NCI-H524 treated with DMSO at 0.1 percent for 48 hours (cell line): Measurements from ENCODE around the gene MIDN.

Source experiments
- DNase-seq: peaks from one replicate; lab custom pipeline; 2025; lab: John Stamatoyannopoulos, UW

MIDN gene

DNA sequence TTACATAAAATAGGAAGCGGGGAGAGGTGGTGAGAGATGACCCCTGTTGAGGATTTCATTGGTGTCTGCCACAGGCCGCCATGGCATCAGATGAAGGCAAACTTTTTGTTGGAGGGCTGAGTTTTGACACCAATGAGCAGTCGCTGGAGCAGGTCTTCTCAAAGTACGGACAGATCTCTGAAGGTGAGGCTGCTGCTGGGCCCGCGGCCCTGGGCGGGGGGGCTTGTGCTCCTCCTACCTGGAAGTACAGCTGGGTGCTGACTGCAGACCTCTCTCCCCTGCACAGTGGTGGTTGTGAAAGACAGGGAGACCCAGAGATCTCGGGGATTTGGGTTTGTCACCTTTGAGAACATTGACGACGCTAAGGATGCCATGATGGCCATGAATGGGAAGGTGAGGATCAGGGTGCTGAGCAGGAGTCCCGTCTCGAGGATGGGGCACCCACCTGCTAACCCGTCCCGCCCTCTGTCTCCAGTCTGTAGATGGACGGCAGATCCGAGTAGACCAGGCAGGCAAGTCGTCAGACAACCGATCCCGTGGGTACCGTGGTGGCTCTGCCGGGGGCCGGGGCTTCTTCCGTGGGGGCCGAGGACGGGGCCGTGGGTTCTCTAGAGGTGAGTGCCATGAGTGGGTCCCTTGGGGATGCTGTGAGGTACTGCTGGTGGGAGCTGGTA is 22.6 kb downstream of the MIDN start:
- DNase-seq = no peak

DNA sequence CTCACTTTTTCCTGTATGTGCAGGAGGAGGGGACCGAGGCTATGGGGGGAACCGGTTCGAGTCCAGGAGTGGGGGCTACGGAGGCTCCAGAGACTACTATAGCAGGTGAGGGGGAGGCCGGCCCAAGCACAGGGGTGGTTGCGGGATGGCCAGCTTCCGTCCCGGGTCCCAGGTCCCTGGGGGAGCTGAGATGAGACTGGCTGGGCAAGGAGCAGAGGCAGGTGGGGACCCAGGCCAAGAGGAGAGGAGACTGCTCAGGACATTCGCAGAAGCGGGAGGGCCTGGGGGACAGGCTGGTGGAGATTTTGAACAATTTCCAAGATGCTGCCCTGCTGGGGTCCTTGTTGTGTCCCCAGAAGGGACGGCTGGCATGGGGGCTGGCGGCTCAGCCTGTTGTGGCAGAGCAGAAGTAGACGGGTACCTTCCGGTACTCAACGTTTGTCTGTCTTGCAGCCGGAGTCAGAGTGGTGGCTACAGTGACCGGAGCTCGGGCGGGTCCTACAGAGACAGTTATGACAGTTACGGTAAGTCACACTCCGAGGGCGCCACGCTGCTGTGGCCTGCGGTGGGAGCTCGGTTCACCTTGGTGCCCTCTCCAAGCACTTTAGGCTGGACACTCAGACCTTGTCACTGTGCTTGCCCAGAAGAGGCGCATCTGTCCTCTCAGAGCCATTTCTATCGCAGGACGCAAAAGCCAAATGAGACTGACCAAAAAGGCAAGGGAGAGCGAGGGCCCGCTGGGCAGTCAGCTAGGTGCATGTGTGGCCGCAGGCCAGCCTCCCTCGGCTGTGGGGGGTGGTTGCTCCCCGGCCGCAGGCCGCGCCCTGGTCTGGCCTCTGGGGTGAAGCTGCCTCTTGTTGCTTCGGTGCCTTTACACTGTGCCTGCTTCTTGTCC is 23.4 kb downstream of the MIDN start:
- no peak for DNase-seq

DNA sequence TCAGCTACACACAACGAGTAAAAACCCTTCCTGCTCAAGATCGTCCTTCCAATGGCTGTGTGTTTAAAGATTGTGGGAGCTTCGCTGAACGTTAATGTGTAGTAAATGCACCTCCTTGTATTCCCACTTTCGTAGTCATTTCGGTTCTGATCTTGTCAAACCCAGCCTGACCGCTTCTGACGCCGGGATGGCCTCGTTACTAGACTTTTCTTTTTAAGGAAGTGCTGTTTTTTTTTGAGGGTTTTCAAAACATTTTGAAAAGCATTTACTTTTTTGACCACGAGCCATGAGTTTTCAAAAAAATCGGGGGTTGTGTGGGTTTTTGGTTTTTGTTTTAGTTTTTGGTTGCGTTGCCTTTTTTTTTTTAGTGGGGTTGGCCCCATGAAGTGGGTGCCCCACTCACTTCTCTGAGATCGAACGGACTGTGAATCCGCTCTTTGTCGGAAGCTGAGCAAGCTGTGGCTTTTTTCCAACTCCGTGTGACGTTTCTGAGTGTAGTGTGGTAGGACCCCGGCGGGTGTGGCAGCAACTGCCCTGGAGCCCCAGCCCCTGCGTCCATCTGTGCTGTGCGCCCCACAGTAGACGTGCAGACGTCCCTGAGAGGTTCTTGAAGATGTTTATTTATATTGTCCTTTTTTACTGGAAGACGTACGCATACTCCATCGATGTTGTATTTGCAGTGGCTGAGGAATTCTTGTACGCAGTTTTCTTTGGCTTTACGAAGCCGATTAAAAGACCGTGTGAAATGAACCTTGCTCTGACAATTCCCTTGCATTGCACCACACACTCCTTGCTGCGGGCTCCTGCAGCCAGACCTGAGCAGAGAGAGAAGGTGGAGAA is 24.3 kb downstream of the MIDN start:
- DNase-seq = no peak

DNA sequence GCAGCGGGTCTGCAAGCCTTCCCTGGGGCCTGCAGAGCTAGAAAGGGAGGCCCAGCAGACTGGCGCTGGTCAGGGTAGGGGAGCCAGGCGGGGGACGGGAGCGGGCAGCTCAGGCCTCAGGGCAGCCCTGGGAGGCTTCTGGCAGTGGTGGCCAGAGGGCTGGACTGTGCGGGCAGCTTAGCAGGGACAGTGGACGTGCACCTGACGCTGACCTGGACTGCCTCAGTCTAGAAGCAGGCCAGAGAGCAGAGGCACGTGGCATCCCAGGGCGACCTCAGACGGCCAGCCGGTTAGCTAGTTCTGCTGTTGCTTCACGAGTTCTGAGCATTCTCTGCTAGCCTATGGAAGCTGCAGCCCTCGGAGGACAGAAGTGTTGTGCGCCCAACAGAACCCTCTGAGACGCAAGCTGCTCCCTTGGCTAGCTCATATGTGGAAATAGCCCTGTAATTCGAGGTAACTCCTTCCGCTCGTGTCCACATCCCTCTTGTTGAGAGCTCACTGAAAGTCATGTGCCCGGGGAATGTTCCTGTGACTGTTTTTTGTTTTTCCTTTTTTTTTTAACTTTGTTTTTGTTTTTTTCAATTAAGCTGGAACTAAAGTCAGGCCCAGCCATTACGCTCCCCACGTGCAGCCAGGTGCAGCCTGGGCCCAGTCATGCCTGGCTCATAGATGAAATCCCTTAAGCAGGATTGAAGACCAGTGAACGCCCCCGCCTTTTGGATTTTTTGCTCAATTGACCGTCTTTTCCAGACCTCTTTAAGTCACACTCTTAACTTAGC is 25.1 kb downstream of the MIDN start:
- DNase-seq = no peak

DNA sequence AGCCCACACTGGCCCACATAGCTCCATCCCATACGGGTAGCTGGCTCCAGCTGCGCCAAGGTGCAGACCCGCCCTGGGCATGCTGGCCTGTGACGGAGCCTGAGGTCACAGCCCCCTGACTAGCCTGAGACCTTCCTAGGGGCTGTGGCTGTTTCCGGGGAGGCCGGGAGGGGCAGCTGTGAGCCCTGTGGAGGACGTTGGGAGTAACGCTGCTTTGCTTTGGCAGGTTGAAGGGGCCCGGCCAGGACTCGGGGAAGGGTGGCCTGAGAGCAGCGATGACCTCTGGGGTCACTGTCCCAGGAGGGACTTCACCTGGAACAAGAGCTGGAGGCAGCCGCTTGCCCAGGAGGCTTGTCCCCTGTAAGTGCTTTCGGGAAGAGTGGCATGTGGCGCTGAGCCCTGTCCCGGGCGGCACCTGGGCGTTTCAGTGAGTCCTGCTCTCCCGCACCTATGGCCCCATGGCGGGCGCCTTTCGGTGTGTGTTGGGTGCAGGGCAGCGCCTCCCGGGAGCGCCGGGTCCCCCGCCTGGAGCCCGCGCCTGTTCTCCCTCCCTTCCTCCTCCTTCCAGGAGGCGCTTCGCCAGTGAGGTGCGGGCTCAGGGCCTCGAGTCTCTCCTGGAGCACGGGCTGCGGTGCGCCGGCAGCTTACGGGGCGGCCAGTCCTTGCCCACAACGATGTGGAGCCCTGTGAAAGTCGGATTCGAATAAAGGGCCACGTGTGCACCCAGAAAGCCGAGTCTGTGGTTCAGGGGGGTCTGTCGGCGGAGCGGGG is 25.9 kb downstream of the MIDN start:
- no peak for DNase-seq

DNA sequence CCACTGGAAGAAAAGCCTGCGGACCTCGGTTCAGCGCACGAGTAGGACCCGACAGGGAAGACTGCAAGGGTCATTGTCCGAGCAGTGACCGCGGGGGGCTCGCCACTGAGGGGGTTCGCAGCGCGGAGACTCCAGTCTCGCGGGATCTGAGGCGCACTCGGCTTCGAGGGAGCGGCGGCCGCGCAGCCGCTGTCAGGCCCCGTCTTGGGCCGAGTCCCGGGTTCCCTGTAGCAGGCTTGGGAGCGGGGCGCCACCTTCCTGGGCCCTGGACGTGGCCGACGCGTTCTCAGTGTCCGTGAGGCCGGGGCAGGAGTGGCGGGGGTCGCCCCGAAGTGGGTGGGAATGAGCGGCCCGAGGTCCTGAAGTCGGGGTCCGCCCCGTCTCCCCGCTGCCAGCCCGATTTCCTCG is 26.5 kb downstream of the MIDN start:
- no peak for DNase-seq

DNA sequence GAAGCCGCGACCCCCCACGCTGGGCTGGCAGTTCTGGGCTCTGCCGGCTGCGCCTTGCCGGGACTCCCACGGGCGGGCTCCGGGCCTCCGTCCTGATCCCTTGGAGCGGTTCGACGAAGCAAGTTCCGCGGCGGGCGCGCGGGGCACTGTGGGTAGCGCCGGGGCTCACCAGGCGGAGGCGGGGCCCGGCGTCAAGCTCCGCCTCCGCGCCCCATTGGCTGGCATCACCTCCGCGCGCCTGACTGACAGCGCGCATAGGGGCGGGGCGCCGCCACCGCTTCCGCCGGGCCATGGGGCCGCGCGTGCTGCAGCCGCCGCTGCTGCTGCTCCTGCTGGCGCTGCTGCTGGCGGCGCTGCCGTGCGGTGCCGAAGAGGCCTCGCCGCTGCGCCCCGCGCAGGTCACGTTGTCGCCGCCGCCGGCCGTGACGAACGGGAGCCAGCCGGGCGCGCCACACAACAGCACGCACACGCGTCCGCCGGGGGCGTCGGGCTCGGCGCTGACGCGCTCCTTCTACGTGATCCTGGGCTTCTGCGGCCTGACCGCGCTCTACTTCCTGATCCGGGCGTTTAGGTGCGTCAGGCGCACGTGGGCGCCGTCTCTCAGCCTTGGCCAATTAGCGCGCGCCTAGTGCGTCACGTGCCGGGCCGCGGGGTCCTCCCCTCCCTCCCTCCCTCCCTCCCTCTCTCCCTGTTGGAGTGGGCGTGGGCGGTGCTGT is 27.0 kb downstream of the MIDN start, which contains the start of gene FAM174C:
Gene FAM174C (plus strand): TSS at position 271 of the 716 bp plus-strand sequence. CDS start 20 bp downstream, at position 291.
- peak; percentile 83 for DNase-seq

DNA sequence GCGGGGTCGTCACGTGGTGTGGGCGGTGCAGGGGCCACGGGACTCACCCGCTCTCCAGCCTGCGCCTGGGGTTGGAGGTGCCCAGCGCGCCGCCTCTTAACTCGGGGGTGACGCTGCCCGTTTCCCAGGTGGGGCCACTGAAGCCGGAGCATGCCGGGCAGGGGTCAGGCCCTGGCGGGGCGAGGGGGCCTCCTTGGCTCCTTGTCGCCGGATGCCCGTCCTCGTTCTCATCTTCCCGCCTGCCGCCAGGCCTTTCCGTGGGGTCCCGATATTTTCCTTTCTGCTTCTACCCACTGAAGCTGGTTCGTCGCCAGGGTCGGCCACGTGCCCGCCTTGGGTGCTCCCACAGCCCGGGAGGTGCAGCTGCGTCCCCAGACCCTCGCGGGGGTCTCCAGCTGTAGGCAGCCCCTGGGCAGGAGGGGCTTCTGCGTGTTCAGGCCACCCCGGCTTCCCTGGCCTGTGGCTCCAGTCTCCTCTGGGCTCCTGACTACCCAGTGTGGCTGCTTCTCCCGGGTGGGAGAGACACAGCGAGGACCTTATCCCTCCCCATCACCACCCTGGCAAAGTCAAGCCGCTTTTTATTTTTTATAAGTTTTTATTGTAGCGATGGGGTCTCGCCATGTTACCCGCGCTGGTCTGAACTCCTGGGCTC is 27.7 kb downstream of the MIDN start:
- no peak for DNase-seq

DNA sequence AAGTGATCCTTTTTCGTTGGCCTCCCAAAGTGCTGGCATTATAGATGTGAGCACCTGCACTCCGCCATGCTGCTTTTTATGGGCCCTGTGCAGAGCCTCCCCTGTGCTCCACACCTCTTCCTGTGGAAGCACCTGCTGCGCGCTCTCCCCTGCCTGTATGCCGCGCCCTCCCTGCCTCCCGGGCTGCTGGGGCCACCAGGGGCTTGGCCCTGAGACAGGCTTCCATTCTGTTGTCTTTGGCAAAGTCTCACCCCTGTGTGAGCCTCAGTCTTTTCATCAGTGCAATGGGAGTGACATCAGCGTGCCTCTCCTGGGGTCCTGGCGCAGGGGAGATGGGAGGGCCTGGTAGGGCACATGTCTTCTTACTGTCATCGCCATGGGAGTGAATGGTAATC is 28.2 kb downstream of the MIDN start:
- DNase-seq = no peak

DNA sequence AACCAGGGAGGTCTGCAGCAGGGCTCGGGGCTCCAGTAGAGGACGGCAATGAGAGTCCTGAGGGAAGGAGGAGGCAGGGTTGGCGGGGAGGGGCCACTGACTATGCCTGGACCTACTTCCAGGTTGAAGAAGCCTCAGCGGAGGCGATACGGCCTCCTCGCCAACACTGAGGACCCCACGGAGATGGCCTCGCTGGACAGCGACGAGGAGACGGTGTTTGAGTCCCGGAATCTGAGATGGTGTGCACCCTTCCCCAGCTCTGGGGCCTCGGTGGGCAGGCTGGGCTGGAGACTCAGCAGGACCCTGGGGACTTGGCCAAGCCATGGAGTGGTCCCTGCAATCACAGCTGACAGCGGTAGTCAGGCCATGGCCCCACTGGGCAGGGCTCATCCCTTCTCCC is 28.7 kb downstream of the MIDN start:
- no peak for DNase-seq

DNA sequence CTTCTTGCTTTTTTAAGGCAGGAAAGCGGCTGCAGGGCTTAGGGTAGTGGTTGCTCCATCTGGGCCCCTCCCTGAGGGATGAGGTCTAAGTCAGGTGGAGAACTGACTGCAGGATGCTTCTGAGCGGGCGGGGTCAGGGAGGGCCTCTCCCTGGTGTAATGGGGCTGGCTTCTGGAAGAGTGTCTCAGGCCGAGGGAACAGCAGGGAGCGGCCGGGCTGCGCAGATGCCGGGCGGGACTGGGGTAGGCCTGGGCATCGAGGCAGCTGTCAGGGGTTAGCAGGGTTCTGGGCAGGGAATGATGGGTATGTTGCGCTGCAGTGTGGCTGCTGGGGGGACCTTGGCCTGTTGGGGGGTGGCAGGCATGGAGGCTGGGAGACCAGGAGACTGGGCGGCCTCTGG is 29.7 kb downstream of the MIDN start:
- DNase-seq = no peak

DNA sequence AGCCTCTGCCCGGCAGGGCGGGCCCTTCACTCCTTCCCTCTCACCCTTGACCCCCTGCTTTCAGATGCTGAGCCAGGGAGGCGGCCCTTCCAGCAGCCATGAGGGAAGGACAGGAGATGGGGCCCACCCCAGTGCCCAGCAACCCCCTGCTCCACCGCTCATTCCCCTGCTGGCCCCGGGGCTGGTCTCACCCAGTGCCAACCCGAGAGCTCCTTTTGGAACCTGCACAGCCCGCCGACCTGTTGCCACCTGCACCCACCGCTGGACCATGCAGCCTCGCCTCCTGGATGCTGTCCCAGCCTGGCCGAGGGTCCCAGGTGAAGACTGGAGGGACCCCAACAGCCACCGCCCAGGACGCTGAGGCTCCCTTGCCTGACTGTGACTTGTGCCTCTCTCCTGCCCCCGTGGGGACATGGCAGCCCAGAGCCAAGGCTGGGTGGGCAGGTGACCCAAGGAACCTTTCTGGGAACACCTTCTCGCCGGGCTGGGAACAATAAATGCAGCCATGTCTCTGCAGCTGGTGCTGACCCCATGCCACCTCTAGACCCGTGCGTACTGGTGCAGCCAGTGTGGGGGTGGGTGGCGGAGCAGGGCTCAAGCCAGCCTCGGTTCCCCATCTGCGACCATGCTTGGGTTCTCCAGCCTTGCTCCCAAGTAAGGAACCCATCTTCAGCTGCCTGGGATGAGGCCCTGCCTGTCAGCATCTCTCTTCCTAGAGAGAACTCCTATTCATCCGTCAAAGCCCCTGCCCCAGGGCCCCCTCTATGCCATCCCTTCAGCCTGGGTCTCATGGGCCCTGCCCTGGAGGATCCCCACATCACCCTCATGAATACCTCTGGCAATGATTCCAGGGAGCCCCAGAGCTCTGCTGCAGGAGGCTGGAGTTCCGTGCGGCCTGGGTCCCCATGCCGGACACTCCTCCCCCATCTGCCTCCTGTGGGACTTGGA is 30.6 kb downstream of the MIDN start:
- DNase-seq = no peak

DNA sequence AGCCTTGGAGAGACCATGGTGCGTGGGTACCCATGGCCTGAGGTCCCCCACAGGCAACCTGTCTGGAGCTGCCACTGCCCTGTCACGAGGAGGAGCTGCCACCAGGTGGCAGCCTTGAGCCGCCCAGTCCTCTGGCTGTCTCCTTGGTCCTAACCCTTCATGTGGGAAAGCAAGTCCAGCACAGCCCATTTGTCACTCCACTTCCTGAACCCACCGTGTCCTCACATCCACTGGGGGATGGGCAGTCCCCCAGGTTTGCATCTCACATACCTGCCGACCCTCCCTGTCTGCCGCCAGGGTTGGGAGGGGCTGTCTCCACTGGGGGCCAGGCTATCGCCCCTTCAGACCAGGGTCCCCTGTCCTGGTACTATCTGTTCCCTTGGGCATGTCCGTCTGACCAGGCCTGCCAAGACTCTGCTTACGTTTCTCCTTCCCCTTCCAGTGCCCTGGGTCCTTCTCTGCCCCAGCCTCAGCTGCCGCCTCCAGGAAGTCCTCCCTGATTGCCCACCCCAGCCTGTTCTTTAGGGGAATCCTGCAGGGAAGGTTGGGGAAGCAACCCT is 31.5 kb downstream of the MIDN start:
- no peak for DNase-seq

DNA sequence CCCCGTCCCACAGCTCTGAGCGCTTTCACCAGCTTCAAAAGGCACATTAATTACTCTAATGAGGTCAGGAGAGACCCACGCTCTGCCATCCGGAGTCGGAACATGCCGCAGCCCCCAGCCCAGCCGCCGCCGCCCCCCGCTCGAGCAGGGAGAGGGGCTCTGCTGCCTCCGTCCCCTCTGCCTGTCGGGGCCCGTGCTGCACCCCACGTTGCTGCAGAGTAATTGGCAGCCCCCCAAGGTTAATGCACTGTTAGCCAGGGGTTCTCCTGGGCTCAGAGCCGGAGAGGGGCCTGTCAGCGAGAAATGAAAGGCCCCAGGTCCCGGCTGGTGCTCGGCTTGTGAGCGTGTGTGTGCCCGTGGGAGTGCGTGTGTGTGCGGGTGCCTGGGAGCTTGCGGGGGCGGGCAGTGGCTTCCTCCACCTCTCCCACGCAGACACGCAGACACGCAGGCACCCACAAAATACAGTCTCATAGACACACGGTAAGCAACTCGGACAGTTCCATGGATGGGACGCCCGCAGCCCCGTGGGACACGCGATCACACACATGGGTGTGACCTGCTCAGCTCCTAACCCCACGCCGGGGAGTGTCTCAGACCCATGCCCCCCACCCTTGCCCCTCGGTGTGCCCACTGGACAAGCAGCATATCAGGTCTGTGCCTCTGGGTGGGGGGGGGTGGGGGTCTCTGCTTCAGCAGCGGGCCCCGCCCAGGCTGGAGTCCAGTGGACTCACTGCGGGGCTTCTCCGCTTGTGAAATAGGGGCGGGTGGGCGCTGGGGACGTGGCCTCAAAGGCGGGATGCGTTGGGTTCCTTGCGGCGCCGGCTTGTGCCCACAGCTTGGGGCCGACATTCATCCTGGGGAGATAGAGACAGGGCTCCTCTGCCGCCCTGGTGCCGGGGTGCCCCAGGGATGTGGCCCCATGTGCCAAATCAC is 32.5 kb downstream of the MIDN start:
- no peak for DNase-seq

DNA sequence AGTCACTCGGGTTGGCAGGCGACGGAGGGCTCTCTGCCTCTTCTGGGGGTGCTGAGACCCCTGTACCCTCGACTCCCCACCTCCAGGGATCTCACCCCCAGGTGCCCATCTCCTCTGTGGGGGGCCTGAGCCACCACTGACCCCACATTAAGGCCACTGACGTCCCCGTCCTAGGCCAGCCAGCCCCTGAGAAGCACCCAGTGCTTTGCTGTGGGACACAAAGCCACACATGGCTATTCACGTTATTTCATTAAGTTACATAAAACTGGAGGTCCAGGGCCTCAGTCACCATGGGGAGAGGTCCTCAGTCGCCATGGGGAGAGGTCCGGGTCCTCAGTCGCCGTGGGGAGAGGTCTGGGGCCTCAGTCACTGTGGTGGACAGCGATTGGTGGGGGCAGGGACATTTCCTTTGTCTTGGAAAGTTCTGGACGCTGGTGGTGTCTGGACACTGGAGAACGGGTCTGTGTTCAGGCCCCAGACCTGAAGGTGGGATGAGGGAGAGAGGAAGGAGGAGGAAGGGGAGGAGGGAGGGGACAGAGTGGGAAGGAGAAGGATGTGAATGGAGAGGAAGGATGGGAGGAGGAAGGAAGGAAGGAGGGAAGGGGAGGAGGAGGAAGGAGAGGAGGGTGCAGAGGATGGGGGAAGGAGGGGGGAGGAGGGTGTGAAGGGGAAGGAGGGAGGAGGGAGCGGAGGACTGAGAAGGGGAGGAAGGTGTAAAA is 33.3 kb downstream of the MIDN start:
- DNase-seq = no peak

DNA sequence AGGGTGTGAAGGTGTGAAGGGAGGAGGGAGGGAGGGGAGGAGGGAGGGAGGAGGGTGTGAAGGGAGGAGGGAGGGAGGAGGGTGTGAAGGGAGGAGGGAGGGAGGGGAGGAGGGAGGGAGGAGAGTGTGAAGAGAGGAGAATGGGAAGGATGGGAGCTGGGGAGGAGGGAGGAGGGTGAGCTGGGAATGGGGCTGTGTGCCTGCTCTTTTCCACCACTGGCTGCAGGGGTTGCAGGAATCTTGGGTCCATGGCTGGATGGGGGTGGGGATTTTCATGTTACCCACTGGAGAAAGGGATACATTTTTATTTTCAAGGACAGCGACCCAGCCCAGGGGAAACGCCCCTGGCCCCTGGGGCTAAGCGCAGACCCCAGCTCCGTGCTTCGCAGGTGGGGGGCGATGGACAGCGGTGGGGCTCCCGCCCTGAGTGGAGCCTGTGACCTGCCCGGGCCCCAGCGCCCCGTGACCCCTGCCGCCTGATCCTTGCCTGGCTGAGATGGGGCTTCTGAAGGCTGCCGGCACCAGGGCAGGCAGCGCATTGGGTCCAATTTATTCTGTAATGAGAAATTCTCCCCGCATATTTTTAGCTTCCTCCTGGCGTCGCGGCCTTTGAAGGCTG is 34.3 kb downstream of the MIDN start:
- no peak for DNase-seq
